ENCODE measurements around the gene ENPP1.

ENPP1 gene

DNA sequence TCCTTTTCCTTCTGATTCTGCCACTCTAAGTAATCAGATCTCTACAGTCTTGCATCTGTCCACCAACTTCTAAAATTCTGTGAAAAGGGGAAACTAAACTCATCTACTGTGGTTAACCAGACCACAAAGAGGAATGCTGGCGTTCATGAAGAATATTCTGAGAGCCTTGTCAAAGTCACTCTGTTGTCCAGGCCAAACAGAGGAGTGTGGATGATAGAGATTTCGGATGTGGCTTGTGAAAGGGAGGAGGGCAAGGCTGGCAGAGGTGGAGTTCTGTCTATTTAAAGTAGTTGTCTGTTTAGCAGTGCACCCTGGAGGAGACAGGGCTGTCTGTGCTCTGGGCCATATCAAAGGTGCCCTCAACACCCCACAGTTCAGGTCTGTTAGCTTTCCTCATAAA is 109.5 kb downstream of the ENPP1 start:
- DNase-seq: no peak

DNA sequence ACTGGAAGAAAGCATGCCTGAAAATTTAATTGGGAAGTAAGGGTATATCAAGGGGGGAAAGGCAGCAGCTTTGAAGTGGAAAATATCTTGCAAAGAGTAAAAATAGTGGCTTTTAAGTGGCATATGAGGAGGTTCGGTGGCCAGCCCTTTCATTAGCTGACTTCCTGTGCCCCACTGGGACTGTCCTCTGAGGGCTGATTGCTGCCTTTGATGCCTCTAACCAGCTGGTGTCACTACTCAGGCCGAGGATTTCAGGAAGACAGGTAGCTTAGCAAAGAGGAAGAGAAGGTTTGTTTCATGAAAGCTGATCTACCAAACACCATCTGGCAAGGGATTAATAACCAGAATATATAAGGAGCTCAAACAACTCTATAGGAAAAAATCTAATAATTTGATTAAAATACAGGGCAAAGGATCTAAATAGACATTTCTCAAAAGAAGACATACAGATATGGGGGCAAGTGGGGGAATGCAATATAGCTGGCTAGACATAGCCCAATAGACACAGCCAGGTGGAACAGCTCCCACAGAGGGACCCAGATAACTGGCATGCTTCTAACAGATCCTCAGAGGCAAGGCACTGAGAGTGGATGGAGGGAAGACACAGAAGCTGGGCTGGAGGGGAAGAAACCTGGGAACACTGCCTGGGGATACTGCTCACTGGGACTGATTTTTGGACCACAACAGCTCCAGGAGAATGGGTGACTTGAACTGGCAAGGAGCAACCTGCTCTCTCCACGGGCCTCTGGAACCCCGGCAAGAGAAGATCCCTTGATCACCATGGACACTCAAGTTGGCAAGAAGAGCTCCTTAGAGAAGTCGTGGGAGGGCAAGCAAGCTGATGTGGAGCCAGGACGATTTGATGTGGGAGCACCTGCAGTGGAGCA is 110.2 kb downstream of the ENPP1 start:
- DNase-seq: no peak

DNA sequence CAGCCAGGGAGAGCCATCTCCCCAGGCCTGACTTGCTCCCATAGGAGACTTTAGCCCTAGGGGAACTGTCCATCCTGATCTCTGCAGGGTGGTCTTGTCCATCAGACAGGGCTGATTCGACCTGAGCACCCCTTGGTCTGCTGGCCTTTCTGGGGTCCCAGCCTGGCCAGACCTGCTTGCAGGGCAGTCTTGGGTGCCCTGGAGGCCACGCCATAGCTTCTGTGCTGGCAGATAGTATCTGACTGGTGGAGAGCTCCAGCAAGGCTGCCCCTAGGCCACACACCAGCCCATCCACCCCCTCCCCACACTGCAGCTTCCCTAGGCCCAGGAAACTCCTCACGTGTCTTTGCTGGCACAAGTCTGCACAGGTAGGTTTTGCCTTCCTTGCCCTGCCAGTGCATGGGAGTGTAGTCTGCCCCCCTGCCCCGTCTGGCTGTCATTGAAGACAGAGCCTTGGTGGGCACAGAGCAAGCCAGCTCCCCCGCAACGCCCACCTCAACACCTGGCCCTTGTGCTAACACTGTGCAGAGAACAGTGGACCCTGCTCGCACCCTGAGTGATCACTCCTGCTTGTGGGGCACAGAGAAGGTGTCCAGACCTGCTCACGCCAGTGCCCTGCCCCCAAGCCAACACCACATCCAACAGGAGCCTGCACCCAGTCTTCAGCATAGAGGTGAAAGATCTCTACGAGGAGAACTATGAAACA is 111.0 kb downstream of the ENPP1 start:
- DNase-seq: no peak

DNA sequence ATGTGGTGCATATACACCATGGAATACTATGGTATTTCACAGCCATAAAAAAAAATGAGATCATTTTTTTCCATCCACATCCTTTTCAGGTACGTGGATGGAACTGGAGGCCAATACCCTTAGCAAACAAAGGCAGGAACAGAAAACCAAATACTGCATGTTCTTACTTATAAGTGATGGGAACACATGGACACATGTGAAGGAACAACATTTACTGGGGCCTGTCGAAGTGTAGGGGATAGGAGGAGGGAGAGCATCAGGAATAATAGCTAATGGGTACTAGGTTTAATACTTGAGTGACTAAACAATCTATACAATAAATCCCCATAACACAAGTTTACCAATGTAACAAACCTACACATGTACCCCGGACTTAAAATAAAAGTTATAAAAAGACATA is 112.8 kb downstream of the ENPP1 start:
- no peak for DNase-seq

DNA sequence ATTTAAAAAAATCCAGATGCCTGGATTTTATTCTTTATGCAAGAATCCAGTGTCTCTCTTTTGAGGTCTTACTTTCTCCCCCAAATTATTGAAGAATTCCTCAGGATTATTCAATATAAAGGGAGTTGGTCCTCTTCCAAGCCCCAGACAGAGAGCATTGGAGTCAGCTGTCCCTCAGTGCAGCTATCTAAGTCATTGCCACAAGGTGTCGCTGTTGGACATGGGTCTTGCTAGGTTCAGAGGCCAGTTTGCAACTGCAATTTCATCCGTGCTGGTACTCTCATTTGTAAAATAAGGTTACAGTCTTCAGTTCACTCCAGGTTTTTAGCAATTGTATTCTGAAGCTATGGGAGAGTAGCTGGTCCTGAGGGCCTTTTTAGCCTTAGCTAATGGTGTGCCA is 115.5 kb downstream of the ENPP1 start:
- DNase-seq: peak; percentile 54 to 62 (median 60)

DNA sequence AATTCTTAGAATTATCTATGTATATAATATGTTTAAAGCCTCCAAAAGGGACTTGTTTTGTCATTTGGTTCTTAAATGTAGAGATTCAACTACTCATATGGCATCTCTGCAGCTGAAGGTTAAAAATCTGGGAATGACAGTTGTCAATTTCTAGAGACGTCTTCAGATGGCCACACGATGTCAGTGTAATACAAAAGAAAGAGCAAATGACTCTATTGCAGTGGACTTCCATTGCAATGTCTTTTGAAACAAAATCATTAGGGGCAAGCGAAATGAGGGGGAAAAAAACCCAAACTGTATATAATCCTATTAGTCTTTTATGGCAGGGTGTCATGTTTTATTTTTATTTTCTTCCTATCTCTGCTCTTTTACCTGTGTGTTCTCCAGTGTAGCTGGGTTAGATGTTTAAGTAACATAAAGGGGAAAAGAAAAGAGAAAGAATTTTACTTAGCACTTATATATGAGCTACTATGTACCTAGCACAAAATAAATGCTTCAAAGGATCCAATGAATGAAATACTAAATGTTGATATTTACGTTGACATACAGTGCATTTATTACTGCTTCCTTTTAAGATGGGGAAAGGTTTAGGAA is 117.2 kb downstream of the ENPP1 start:
- DNase-seq: peak in 2 of 3 donors; percentile 5 to 28

DNA sequence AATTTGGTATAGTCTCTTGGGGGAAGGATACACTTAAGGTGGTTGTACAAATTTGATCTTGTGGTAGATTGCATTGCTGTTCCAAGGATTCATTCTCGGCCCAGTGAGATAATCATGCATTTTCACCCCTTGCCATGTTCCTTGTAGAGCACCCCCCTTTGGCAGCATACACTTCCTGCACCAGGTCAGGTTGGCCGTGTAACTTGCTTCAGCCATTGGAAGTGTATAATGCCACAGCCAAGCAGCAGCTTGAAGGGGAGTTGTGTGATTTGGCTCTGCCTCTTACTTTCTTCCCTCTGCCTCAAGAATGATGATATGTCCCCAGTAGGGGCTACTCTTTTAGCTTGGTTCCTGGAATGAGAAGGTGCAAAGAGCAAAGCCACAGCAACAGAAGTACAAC is 121.4 kb downstream of the ENPP1 start:
- no peak for DNase-seq

DNA sequence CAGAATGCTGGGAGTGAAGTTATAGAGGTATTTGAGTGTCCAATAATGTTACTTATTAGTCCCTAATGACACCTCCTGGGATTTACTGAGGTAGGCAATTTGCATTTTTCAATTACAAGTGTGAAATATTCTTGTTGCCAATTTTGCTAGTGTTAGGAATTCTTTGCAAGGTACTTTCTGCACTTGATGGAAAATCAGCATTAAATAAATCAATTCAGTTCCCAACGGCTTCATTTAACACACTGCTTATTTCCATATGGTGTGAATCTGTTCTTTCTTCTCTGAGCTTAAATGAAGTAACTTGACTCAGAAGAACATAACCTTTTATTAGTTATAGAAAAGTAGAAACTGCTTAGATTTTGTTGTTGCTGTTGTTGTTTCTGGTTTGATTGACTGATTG is 122.2 kb downstream of the ENPP1 start:
- DNase-seq: no peak

DNA sequence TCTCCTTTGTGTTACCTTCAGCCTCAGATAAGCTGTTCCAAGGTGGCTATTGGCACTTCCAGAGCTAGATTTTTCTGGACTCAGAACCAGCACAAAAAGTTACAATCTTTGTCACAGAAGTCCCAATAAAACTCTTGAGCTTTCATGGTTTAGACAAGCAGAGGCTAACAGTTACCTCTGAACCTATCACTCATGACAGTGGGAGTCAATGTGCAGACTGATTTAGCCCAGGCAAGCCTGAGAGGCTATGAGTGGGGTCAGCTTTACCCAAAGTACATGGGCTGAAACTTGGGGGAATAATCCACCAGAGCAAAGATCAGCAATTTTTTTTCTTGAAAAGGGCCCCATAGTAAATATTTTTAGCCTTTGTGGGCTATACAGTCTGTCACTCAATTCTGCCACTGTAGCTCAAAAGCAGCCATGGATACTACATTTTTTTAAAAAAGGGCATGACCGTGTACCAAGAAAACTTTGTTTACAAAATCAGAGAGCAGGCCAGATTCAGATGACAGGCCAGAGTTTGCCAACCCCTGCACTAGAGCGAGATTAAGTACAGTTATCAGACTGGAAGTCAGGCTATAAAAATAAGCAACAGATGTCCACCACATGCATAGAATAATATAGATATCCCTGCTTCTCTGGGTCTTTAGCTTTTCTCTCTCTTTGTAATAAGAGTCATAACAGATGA is 123.4 kb downstream of the ENPP1 start:
- DNase-seq: no peak

DNA sequence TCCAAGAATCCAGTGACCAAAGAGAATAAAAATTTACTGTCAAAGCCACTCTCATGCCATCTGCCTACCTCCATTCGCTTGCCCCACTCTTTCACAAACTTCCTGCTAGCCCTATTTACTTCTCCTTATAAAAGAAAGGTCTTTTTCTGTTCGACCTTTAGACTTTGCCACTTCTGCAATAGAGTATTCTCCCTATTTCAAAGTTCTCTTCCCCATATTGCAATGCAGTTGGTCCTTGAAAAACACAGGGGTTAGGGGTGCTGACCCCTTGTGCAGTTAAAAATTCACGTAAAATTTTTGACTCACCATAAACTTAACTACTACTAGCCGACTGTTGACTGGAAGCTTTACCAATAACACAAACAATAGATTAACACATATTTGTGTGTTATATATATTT is 128.3 kb downstream of the ENPP1 start:
- DNase-seq: no peak

DNA sequence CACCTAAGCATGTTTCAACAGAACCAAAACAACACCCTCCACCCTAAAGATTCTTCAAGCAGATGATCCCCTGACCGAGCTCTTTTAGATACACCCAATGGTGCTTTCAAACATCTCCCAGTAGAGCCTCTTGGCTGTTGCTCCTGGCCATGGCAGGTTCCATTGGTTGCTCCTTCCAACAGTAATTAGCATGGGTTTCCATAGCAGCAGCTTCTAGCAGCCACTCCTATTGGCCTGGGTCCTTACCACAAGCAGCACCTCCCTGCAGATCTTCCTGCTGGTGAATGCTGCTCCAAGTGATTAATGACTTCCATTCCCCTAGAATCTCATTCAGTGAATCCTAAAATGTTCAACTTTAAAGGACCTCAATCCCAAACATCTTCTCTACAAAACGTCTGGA is 129.4 kb downstream of the ENPP1 start:
- DNase-seq: no peak

DNA sequence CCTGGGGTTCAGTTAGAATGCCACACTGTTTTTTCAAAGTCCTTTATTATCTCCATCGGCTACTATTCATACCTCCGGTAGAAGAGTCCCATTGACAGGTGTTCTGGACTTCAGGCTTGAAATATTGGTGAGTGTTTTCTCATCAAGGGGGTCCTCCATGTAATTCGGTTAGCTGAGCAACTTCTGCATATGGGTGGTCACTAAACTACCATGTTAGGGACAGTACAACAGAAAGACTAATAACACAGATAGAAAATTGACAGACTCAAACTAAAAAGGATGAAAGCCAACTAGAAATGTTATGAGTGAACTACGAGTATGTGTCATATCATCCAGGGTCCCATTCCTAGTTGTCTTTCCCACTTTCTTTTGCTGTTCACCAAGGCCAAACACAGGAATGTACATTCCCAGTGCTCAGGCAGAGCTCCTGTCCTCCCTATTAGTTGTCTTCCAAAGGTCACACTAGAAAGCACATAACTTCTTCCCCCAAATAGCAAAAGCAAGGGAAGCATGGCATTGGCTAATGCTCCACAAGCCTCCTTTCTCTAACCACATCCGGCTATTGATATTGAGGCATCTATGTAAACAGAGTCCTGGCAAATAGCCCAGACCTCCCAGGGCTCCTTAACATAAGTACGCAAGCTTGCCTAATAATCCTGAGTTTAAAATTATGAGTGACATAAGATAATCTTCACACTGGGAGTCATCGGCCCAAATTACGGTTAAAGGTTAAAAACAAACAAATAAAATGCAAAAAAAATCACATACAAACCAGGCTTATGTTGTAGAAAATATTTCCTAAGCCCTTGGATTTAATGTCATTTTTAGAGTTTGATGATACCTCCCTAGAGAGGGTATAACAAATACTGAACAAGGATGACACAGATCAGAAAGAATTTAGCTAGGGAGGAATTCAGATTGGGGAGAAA is 130.1 kb downstream of the ENPP1 start:
- no peak for DNase-seq
